Measurements from ENCODE around the gene ZFAND3. TPM values are rescaled to one million over a fixed set of nuclear protein-coding genes. Genes with fewer than 3 reads are reported as not detected.

ZFAND3 gene
- polyA plus RNA-seq, 1 of the 3 experiments (the other 2 are of a cell fraction) = 16.7 TPM

GRCh38 chr6:37862430-37862829 lies 42.9 kb downstream of the ZFAND3 start:
- no peak overlapping the region for H3K27ac ChIP-seq (ENCODE audit: low read depth in 2 of 2, low read length in 1 of 2)
- CTCF ChIA-PET = interaction anchor here (1.0 kb wide), 1 partner anchor 157 kb away, joined by 4 read pairs; no protein-coding TSS in a partner anchor
- H3F3A ChIP-seq (replicated peaks; ENCODE audit: insufficient read depth) = peaks cover 24% of the 10 kb centered on the region
- H3K4me2 ChIP-seq = no peak overlapping the region
- peaks cover 11 to 14% of the 10 kb centered on the region in 2 experiments; a peak in 3 of 4 replicates for H3K4me1 ChIP-seq (ENCODE audit: control insufficient read depth in 1 of 2, insufficient read depth in 2 of 2, low read depth in 1 of 2, low read length in 1 of 2)
- POLR2A ChIA-PET = no interaction called here
- no peaks in the 10 kb centered on the region for H3K9me2 ChIP-seq
- no peak overlapping the region for H2AFZ ChIP-seq (ENCODE audit: low read depth)
- TF ChIP-seq GABPA (IDR thresholded peaks at IDR 0.05; ENCODE audit: low read depth) (no peak), TCF12 (IDR thresholded peaks at IDR 0.05) (no peak), RCOR1 (IDR thresholded peaks at IDR 0.05; ENCODE audit: low read length) (no peak), USF2 (IDR thresholded peaks at IDR 0.05; ENCODE audit: borderline replicate concordance, low read depth, low read length) (no peak), MXI1 (IDR thresholded peaks at IDR 0.05; ENCODE audit: low read depth, low read length) (no peak), MAX (IDR thresholded peaks at IDR 0.05; ENCODE audit: low read depth) (no peak), JUND (IDR thresholded peaks at IDR 0.05) (no peak), GATA2 (CRISPR knock-in tag; IDR thresholded peaks at IDR 0.05) (no peak), IRF3 (IDR thresholded peaks at IDR 0.05; ENCODE audit: low read depth, low read length) (no peak), CHD2 (IDR thresholded peaks at IDR 0.05; ENCODE audit: low read length, partially characterized antibody) (no peak), MEF2A (IDR thresholded peaks at IDR 0.05; ENCODE audit: borderline replicate concordance, low read depth) (no peak), PBX3 (IDR thresholded peaks at IDR 0.05) (no peak), FOXJ3 (CRISPR knock-in tag; IDR thresholded peaks at IDR 0.05) (no peak), FOXM1 (IDR thresholded peaks at IDR 0.05; ENCODE audit: low read depth) (no peak), REST (IDR thresholded peaks at IDR 0.05; ENCODE audit: low read depth, low read length) (no peak), NFIC (IDR thresholded peaks at IDR 0.05; ENCODE audit: borderline replicate concordance) (no peak), RFX5 (IDR thresholded peaks at IDR 0.05; ENCODE audit: low read length) (no peak), CTCF (IDR thresholded peaks at IDR 0.05) (no peak)
- H3K36me3 ChIP-seq (replicated peaks in 1 of 2; ENCODE audit: control insufficient read depth in 1 of 2, insufficient read depth in 2 of 2, low read length in 1 of 2) = peaks cover 3 to 5% of the 10 kb centered on the region in 2 experiments
- WGBS (ENCODE audit: low lambda C conversion rate) = 96% methylated on average over 4 of the region's 4 CpGs
- H4K20me1 ChIP-seq (ENCODE audit: insufficient read depth) = peaks cover 99% of the 10 kb centered on the region
- H3K9me3 ChIP-seq = no peaks in the 10 kb centered on the region
- H3K27me3 ChIP-seq (ENCODE audit: insufficient read depth) = no peaks in the 10 kb centered on the region
- peaks cover 98% of the 10 kb centered on the region for H3K79me2 ChIP-seq (ENCODE audit: insufficient read depth)
- DNase-seq = no peak
- no peak overlapping the region for H3K9ac ChIP-seq
- H3K4me3 ChIP-seq (ENCODE audit: low read depth in 2 of 2, low read length in 1 of 2) = no peak overlapping the region

All from SK-N-SH (cell line).